Tibial artery (tissue), 4 donors: ENCODE data around the gene BLACAT1.

Experiments used
- DNase-seq, 2 donors: peaks; one replicate each; pipeline ENCODE4 v3.0.0-alpha.2; 2019
- H3K27ac ChIP-seq, 2 donors: fragments of 200-600 bp; sonication (generic) in 1 of 2; 1 replicate in 1 of 2; 2 replicates in 1 of 2; pipeline ENCODE4 v1.5.1; 2018 to 2019; ENCODE audit warnings: mild to moderate bottlenecking in 1 of 2
- H3K27me3 ChIP-seq, 2 donors: fragments of 200-600 bp; sonication (generic) in 1 of 2; one replicate each; pipeline versions ENCODE4 v1.5.1 to v1.6.0; 2016 to 2019
- H3K36me3 ChIP-seq, 3 donors: fragments of 200-600 bp; sonication (generic) in 2 of 3; one replicate each; pipeline ENCODE4 v1.5.1; 2016 to 2019; ENCODE audit warnings: mild to moderate bottlenecking in 2 of 3
- H3K4me1 ChIP-seq, 4 donors: fragments of 200-600 bp; sonication (generic) in 2 of 4; 1 replicate in 3 of 4; 2 replicates in 1 of 4; pipeline ENCODE4 v1.5.1; 2016 to 2019
- H3K4me3 ChIP-seq, 2 donors: fragments of 200-600 bp; sonication (generic) in 1 of 2; 1 replicate in 1 of 2; 2 replicates in 1 of 2; pipeline ENCODE4 v1.5.1; 2018 to 2019; ENCODE audit warnings: mild to moderate bottlenecking in 2 of 2
- H3K9me3 ChIP-seq, 3 donors: fragments of 200-600 bp; sonication (generic) in 1 of 3; one replicate each; pipeline ENCODE4 v1.5.1; 2016 to 2019
- intact Hi-C: fragments of 100-400 bp; cut with DNase I; formaldehyde crosslinking; loops from one replicate; pipeline ENCODE4 v1.15.0; 2023; ENCODE audit warnings: low total_unique reads
- TF ChIP-seq, protein P1 (sequence below), 2 experiments: fragments of 200-600 bp in 1 of 2; fragments of 450-650 bp in 1 of 2; IDR thresholded peaks; one replicate each; pipeline ENCODE4 v1.5.1; 2017 to 2019; ENCODE audit warnings: antibody characterized with exemption in 2 of 2, mild to moderate bottlenecking in 1 of 2, moderate library complexity in 1 of 2

Gene BLACAT1

DNA sequence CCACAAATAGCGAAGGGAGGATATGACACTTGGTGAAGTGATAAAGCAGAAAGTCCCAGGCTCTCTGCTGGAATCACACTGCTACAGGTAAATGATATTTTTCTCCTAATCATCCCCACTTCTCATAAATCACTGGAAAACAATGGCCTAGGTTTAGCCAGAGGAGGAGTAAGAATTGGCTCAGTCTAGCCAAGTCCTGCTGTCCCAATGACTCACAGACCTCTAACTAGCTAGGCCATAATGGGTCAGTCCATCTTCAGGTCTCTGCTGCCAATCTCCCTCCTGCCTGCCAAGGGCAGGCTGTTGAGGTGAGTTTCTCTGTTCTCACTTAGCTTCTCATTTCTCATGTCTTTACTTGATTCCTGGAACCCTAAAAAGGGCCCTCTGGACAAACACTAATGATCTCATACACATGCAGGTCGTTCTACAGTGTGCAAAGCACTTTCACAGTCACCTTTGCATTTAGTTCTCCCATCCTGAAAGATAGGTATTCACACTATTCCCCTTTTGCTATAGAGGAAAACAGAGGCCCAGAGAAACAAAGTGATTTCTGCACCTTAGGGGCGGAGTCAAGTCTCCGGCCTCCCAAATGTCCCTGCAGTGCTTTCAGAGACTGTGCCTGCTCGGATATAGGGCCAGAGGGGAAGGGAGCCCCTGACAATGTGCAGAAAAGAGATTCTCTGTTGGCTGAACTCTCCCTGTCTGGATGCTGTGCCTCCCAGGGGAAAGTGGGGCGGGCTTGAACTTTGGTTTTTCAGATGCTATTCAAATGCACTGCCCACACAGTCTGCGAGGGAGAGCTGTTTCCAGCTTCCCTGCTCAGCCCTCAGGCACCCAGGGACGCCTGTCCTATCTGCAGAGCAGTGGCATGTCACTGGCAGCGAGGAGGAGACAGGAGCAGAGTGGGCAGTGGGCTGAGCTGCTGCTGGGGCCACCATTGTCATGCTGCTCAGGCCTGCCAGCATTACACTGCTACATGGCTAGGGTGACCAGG is 44.7 kb upstream of the BLACAT1 start:
- no peaks in the 10 kb centered on the region for H3K36me3 ChIP-seq
- DNase-seq, result no peak
- no peaks in the 10 kb centered on the region for H3K9me3 ChIP-seq
- H3K27ac ChIP-seq, result no peak overlapping the region
- no peak overlapping the region for H3K4me3 ChIP-seq
- TF ChIP-seq, protein P1, sequence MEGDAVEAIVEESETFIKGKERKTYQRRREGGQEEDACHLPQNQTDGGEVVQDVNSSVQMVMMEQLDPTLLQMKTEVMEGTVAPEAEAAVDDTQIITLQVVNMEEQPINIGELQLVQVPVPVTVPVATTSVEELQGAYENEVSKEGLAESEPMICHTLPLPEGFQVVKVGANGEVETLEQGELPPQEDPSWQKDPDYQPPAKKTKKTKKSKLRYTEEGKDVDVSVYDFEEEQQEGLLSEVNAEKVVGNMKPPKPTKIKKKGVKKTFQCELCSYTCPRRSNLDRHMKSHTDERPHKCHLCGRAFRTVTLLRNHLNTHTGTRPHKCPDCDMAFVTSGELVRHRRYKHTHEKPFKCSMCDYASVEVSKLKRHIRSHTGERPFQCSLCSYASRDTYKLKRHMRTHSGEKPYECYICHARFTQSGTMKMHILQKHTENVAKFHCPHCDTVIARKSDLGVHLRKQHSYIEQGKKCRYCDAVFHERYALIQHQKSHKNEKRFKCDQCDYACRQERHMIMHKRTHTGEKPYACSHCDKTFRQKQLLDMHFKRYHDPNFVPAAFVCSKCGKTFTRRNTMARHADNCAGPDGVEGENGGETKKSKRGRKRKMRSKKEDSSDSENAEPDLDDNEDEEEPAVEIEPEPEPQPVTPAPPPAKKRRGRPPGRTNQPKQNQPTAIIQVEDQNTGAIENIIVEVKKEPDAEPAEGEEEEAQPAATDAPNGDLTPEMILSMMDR (IDR thresholded peaks at IDR 0.05), result no peak
- H3K4me1 ChIP-seq, result peaks cover 0 to 24% (median 8%) of the 10 kb centered on the region in 4 donors
- H3K27me3 ChIP-seq, result no peaks in the 10 kb centered on the region
- intact Hi-C loops, result no loop called here

DNA sequence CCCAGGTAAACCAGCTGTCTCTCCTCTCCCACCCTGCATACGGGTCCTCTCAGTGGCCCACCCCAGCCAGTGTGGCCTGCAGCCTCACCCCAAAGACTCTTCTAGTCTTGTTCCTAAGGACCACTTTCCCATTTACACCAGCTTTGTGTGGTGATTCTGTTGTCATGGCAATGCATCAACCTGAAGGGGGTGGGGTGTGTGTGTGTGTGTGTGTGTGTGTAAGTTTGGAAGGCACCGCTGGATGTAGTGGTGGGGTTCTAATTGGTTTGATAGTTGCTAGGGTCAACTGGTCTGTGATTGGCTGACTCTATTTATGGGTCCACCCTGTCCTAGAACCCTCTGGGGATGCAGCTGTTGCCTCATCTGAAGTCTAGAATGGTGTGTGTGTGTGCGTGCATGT is 43.9 kb upstream of the BLACAT1 start:
- Histone ChIP-seq H3K9me3 (no peaks in the 10 kb centered on the region), H3K36me3 (no peaks in the 10 kb centered on the region), H3K4me3 (no peak overlapping the region), H3K27ac (no peak overlapping the region), H3K4me1 (peaks cover 0 to 16% (median 3%) of the 10 kb centered on the region in 4 donors), H3K27me3 (no peaks in the 10 kb centered on the region)
- intact Hi-C loops, result no loop called here
- TF ChIP-seq, protein P1 (IDR thresholded peaks at IDR 0.05), result no peak
- no peak for DNase-seq

GRCh38 chr1:205497351-205497750 is 41.5 kb upstream of the BLACAT1 start:
- no peak overlapping the region for H3K27ac ChIP-seq
- H3K4me3 ChIP-seq, result no peak overlapping the region
- no peaks in the 10 kb centered on the region for H3K27me3 ChIP-seq
- intact Hi-C loops, result no loop called here
- no peak for DNase-seq
- TF ChIP-seq, protein P1 (IDR thresholded peaks at IDR 0.05), result no peak
- H3K4me1 ChIP-seq, result peaks cover 0 to 19% (median 14%) of the 10 kb centered on the region in 4 donors
- no peaks in the 10 kb centered on the region for H3K9me3 ChIP-seq
- no peaks in the 10 kb centered on the region for H3K36me3 ChIP-seq

- TF ChIP-seq, protein P1 (IDR thresholded peaks at IDR 0.05), result no peak
- H3K9me3 ChIP-seq, result no peaks in the 10 kb centered on the region
- no peak for DNase-seq
- no peak overlapping the region for H3K4me3 ChIP-seq
- intact Hi-C loops, result no loop called here
- H3K27ac ChIP-seq, result no peak overlapping the region
- no peaks in the 10 kb centered on the region for H3K36me3 ChIP-seq
- peaks cover 0 to 26% (median 21%) of the 10 kb centered on the region in 4 donors for H3K4me1 ChIP-seq
- no peaks in the 10 kb centered on the region for H3K27me3 ChIP-seq
Measured at GRCh38 chr1:205496661-205497060, 40.8 kb upstream of the BLACAT1 start.

DNA sequence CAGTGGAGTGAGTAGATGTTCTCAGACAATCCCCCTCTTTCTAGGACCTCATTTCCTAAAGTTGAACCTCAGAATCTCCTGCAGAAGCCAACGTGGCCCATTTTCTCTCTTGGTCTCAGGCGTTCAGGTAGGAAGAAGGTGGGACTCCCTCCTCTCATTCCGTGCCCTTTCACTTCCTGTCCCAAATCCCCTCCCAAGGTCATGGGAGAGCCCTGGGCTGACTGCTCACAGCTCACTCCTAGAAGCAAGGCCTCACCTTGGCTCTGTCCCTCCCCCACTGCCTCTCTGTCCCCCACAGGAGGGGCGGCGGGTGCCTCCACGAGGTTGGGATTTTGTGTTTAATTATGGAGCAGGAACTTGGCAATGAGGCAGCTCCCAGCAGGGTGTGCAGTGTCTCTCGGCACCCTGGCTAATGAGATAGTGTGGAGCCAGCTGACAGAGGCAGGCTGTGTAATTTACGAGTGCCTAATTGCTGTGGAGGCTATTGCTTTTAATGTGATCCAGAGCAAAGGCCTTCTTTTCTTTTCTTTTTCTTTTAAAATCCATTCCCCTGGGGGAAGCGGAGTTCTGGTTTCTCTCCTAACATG is 39.5 kb upstream of the BLACAT1 start:
- no peak for DNase-seq
- H3K36me3 ChIP-seq, result no peaks in the 10 kb centered on the region
- H3K4me3 ChIP-seq, result no peak overlapping the region
- H3K9me3 ChIP-seq, result no peaks in the 10 kb centered on the region
- H3K27ac ChIP-seq, result no peak overlapping the region
- H3K4me1 ChIP-seq, result peaks cover 0 to 25% (median 22%) of the 10 kb centered on the region in 4 donors
- intact Hi-C loops, result no loop called here
- TF ChIP-seq, protein P1 (IDR thresholded peaks at IDR 0.05), result no peak
- H3K27me3 ChIP-seq, result no peaks in the 10 kb centered on the region
